Mesenchymal stem cell (in vitro differentiated cells and primary cell): ENCODE results near the gene CFH.

Source experiments
- DNase-seq: peaks from one replicate; pipeline ENCODE4 v3.0.0-alpha.2; 2013
- H2AFZ ChIP-seq: one replicate; pipeline ENCODE4 v1.6.1; 2013; ENCODE audit warnings: low read depth, mild to moderate bottlenecking, control low read depth, inconsistent platforms, low read length, moderate library complexity
- H2AK5ac ChIP-seq: 2 replicates; pipeline ENCODE4 v1.6.1; 2013; ENCODE audit warnings: low read length, moderate library complexity, mild to moderate bottlenecking, inconsistent platforms; ENCODE audit not compliant: severe bottlenecking
- H2BK120ac ChIP-seq: one replicate; pipeline ENCODE4 v1.6.1; 2013; ENCODE audit warnings: low read depth, mild to moderate bottlenecking, inconsistent platforms, low read length, moderate library complexity
- H2BK12ac ChIP-seq, 2 experiments: one replicate each; pipeline ENCODE4 v1.6.1; 2013; ENCODE audit warnings: inconsistent platforms in 2 of 2, low read length in 2 of 2, mild to moderate bottlenecking in 2 of 2, moderate library complexity in 2 of 2, control low read depth in 1 of 2
- H2BK15ac ChIP-seq: one replicate; pipeline ENCODE4 v1.6.1; 2013; ENCODE audit warnings: mild to moderate bottlenecking, low read depth, inconsistent platforms; ENCODE audit not compliant: poor library complexity, severe bottlenecking
- H2BK5ac ChIP-seq: 2 replicates; pipeline ENCODE4 v1.6.1; 2013; ENCODE audit warnings: low read depth, mild to moderate bottlenecking, low read length, control low read depth, inconsistent platforms; ENCODE audit not compliant: poor library complexity, severe bottlenecking
- H3K14ac ChIP-seq, 2 experiments: one replicate each; pipeline ENCODE4 v1.6.1; 2013; ENCODE audit warnings: inconsistent platforms in 2 of 2, low read length in 2 of 2, control low read depth in 1 of 2, mild to moderate bottlenecking in 1 of 2, moderate library complexity in 1 of 2
- H3K18ac ChIP-seq, 2 experiments: one replicate each; pipeline ENCODE4 v1.6.1; 2013; ENCODE audit warnings: inconsistent platforms in 2 of 2, low read length in 2 of 2, control low read depth in 1 of 2, low read depth in 1 of 2, mild to moderate bottlenecking in 1 of 2
- H3K23ac ChIP-seq, 2 experiments: one replicate each; pipeline ENCODE4 v1.6.1; 2013; ENCODE audit warnings: inconsistent platforms in 2 of 2, low read length in 2 of 2, mild to moderate bottlenecking in 2 of 2, moderate library complexity in 2 of 2, control low read depth in 1 of 2
- H3K27ac ChIP-seq: 2 replicates; pipeline ENCODE4 v1.5.1; 2013; ENCODE audit warnings: mild to moderate bottlenecking, moderate library complexity, low read length, control low read depth, inconsistent platforms; ENCODE audit not compliant: poor library complexity, severe bottlenecking
- H3K27me3 ChIP-seq, 2 experiments: 2 replicates each; pipeline versions ENCODE4 v1.6.1 to v1.7.0; 2013; ENCODE audit warnings: low read length in 2 of 2, mild to moderate bottlenecking in 2 of 2, moderate library complexity in 2 of 2, control low read depth in 1 of 2, inconsistent platforms in 1 of 2; ENCODE audit not compliant: control insufficient read depth in 1 of 2, insufficient read depth in 1 of 2
- H3K36me3 ChIP-seq, 2 experiments: 2 replicates each; pipeline versions ENCODE4 v1.6.1 to v1.7.0; 2013; ENCODE audit warnings: low read length in 2 of 2, control low read depth in 1 of 2, inconsistent platforms in 1 of 2, low read depth in 1 of 2, mild to moderate bottlenecking in 1 of 2; ENCODE audit not compliant: insufficient read depth in 2 of 2, control insufficient read depth in 1 of 2
- H3K4ac ChIP-seq, 2 experiments: one replicate each; pipeline ENCODE4 v1.6.1; 2013; ENCODE audit warnings: inconsistent platforms in 2 of 2, low read length in 2 of 2, mild to moderate bottlenecking in 2 of 2, moderate library complexity in 2 of 2, control low read depth in 1 of 2, low read depth in 1 of 2
- H3K4me1 ChIP-seq: 2 replicates; pipeline ENCODE4 v1.6.1; 2013; ENCODE audit warnings: low read depth, low read length, control low read depth; ENCODE audit not compliant: control insufficient read depth, insufficient read depth
- H3K4me2 ChIP-seq: 2 replicates; pipeline ENCODE4 v1.6.1; 2013; ENCODE audit warnings: low read length, mild to moderate bottlenecking, inconsistent platforms; ENCODE audit not compliant: poor library complexity, severe bottlenecking
- H3K4me3 ChIP-seq, 2 experiments: 2 replicates each; pipeline versions ENCODE4 v1.5.1 to v1.7.0; 2013; ENCODE audit warnings: low read length in 2 of 2, mild to moderate bottlenecking in 2 of 2, control low read depth in 1 of 2, low read depth in 1 of 2; ENCODE audit not compliant: insufficient read depth in 1 of 2
- H3K79me1 ChIP-seq: replicated peaks from 2 replicates; pipeline ENCODE4 v1.6.1; 2013; ENCODE audit warnings: mild to moderate bottlenecking, control low read depth, low read length, inconsistent platforms; ENCODE audit not compliant: poor library complexity, severe bottlenecking
- H3K9ac ChIP-seq: 2 replicates; pipeline ENCODE4 v1.7.0; 2013; ENCODE audit warnings: mild to moderate bottlenecking, low read length, moderate library complexity
- H3K9me3 ChIP-seq: 2 replicates; pipeline ENCODE4 v1.7.0; 2013; ENCODE audit warnings: mild to moderate bottlenecking, low read length; ENCODE audit not compliant: control insufficient read depth
- H4K8ac ChIP-seq: one replicate; pipeline ENCODE4 v1.6.1; 2013; ENCODE audit warnings: inconsistent platforms, mild to moderate bottlenecking, low read length, moderate library complexity
- H4K91ac ChIP-seq: one replicate; pipeline ENCODE4 v1.6.1; 2013; ENCODE audit warnings: mild to moderate bottlenecking, low read length, inconsistent platforms
- WGBS: methylation state at CpG from one replicate; pipeline ENCODE4 v1.1.7; 2013; ENCODE audit warnings: mixed read lengths; 5-methylcytosine and 5-hydroxymethylcytosine counted together

CFH gene

GRCh38 chr1:196640976-196641375 lies 10.9 kb upstream of the CFH start:
- no peak overlapping the region for H2BK12ac ChIP-seq
- no peak overlapping the region for H3K4me2 ChIP-seq
- H3K27ac ChIP-seq: no peak overlapping the region
- no peaks in the 10 kb centered on the region for H3K9me3 ChIP-seq
- no peaks in the 10 kb centered on the region for H3K36me3 ChIP-seq
- no peak overlapping the region for H3K4me3 ChIP-seq
- no peak overlapping the region for H3K4ac ChIP-seq
- no peak overlapping the region for H2BK120ac ChIP-seq
- H4K8ac ChIP-seq: no peak overlapping the region
- no peak overlapping the region for H2AFZ ChIP-seq
- no peak overlapping the region for H3K14ac ChIP-seq
- H3K9ac ChIP-seq: no peak overlapping the region
- no CpG with 5 or more reads among the region's 1 CpG for WGBS
- H4K91ac ChIP-seq: no peak overlapping the region
- no peaks in the 10 kb centered on the region for H3K27me3 ChIP-seq
- H3K18ac ChIP-seq: no peak overlapping the region
- H2AK5ac ChIP-seq: no peak overlapping the region
- H3K23ac ChIP-seq: no peak overlapping the region
- no peak overlapping the region for H2BK5ac ChIP-seq
- H3K79me1 ChIP-seq: no peaks in the 10 kb centered on the region
- DNase-seq: no peak
- H2BK15ac ChIP-seq: no peak overlapping the region
- H3K4me1 ChIP-seq: no peaks in the 10 kb centered on the region

- no peak for DNase-seq
- 70% methylated on average over 7 of the region's 12 CpGs for WGBS
- H4K8ac ChIP-seq: no peak overlapping the region
Observed at GRCh38 chr1:196649990-196650389, 1.9 kb upstream of the CFH start.

GRCh38 chr1:196650403-196650802 lies 1.4 kb upstream of the CFH start:
- WGBS: 76% methylated on average over 11 of the region's 12 CpGs
- Histone ChIP-seq H3K18ac (no peak overlapping the region), H2AFZ (no peak overlapping the region), H2AK5ac (no peak overlapping the region), H3K9me3 (no peaks in the 10 kb centered on the region), H2BK120ac (no peak overlapping the region), H4K8ac (no peak overlapping the region), H3K79me1 (no peaks in the 10 kb centered on the region), H3K27ac (no peak overlapping the region), H4K91ac (peak overlapping the region; percentile 10), H3K4me2 (no peak overlapping the region), H3K14ac (no peak overlapping the region), H3K4ac (no peak overlapping the region), H3K9ac (no peak overlapping the region), H3K4me1 (peaks cover 2% of the 10 kb centered on the region), H3K4me3 (no peak overlapping the region), H2BK12ac (peak overlapping the region in 1 of 2 experiments; percentile 34), H2BK15ac (peak overlapping the region; percentile 30), H2BK5ac (no peak overlapping the region), H3K27me3 (no peaks in the 10 kb centered on the region), H3K36me3 (no peaks in the 10 kb centered on the region), H3K23ac (no peak overlapping the region)
- no peak for DNase-seq

More at GRCh38 chr1:196649990-196650389, 1.9 kb upstream of the CFH start:
- H3K79me1 ChIP-seq: no peaks in the 10 kb centered on the region
- H3K4me3 ChIP-seq: no peak overlapping the region
- no peaks in the 10 kb centered on the region for H3K9me3 ChIP-seq
- H3K4me2 ChIP-seq: no peak overlapping the region
- no peaks in the 10 kb centered on the region for H3K27me3 ChIP-seq
- no peak overlapping the region for H4K91ac ChIP-seq
- H3K14ac ChIP-seq: no peak overlapping the region
- H3K36me3 ChIP-seq: no peaks in the 10 kb centered on the region
- peaks cover 2% of the 10 kb centered on the region for H3K4me1 ChIP-seq
- H3K9ac ChIP-seq: no peak overlapping the region
- no peak overlapping the region for H2BK15ac ChIP-seq
- no peak overlapping the region for H3K18ac ChIP-seq
- H3K23ac ChIP-seq: no peak overlapping the region
- peak overlapping the region in 1 of 2 experiments; percentile 34 for H2BK12ac ChIP-seq
- no peak overlapping the region for H3K27ac ChIP-seq
- H2BK120ac ChIP-seq: no peak overlapping the region
- no peak overlapping the region for H2BK5ac ChIP-seq
- H3K4ac ChIP-seq: no peak overlapping the region
- no peak overlapping the region for H2AK5ac ChIP-seq
- no peak overlapping the region for H2AFZ ChIP-seq

GRCh38 chr1:196651079-196651478 lies 764 bp upstream of the CFH start:
- Histone ChIP-seq H3K9me3 (no peaks in the 10 kb centered on the region), H3K18ac (no peak overlapping the region), H3K79me1 (no peaks in the 10 kb centered on the region), H3K4me3 (peak overlapping the region in 1 of 2 experiments; percentile 70), H3K27ac (no peak overlapping the region), H3K14ac (no peak overlapping the region), H3K4ac (no peak overlapping the region), H2BK5ac (no peak overlapping the region), H2BK12ac (no peak overlapping the region), H3K4me1 (peaks cover 2% of the 10 kb centered on the region), H2BK120ac (no peak overlapping the region), H3K27me3 (no peaks in the 10 kb centered on the region), H4K8ac (no peak overlapping the region), H2AK5ac (no peak overlapping the region), H2BK15ac (no peak overlapping the region), H2AFZ (no peak overlapping the region), H3K36me3 (no peaks in the 10 kb centered on the region), H3K4me2 (no peak overlapping the region), H3K23ac (no peak overlapping the region), H3K9ac (peak overlapping the region; percentile 91), H4K91ac (no peak overlapping the region)
- DNase-seq: no peak
- no CpG with 5 or more reads among the region's 3 CpGs for WGBS
